ENCODE data around the gene TPPP. TPM values are rescaled to one million over a fixed set of nuclear protein-coding genes. Genes with fewer than 3 reads are reported as not detected.

TPPP gene
- polyA plus RNA-seq, 1 donor (not counting 4 experiments of a cell fraction or from before 2014, with no cell fraction given) = 0.88 TPM

DNA sequence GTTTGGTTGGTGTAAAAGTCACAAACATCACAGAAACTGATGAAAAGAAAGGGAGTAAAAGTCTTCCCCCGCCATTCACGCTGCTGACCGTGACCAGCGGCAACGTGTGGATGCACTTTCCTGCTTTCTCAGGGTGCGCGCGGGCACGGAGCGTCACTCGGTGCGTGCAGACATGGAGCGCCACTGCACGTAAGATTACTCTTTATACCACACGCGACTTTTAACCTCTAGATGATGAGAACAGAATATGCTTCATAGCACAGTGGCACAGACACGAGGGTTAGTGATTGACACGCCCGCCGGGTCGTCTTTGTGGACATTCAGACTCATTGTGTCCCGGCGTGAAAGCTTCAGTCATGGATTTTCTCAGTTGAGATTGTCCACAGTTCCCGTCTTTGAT, 65.3 kb downstream of the TPPP start:
- FAIRE-seq = no peak
- H3K79me2 ChIP-seq (ENCODE audit: control insufficient read depth, insufficient read depth, low read length) = no peaks in the 10 kb centered on the region
- dilution Hi-C loops (cut with MboI; ENCODE audit: extremely low pct_ligation_motif_present, low sequenced_read_pairs) = no loop called here

GRCh38 chr5:626850-627249, 66.3 kb downstream of the TPPP start:
- TF ChIP-seq, protein P1, sequence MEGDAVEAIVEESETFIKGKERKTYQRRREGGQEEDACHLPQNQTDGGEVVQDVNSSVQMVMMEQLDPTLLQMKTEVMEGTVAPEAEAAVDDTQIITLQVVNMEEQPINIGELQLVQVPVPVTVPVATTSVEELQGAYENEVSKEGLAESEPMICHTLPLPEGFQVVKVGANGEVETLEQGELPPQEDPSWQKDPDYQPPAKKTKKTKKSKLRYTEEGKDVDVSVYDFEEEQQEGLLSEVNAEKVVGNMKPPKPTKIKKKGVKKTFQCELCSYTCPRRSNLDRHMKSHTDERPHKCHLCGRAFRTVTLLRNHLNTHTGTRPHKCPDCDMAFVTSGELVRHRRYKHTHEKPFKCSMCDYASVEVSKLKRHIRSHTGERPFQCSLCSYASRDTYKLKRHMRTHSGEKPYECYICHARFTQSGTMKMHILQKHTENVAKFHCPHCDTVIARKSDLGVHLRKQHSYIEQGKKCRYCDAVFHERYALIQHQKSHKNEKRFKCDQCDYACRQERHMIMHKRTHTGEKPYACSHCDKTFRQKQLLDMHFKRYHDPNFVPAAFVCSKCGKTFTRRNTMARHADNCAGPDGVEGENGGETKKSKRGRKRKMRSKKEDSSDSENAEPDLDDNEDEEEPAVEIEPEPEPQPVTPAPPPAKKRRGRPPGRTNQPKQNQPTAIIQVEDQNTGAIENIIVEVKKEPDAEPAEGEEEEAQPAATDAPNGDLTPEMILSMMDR (optimal IDR thresholded peaks at IDR 0.05 in 1 of 3, IDR thresholded peaks at IDR 0.05 in 1 of 3, conservative IDR thresholded peaks at IDR 0.05 in 1 of 3; ENCODE audit: extremely low read depth in 1 of 3, insufficient read depth in 2 of 3, low read length in 3 of 3) = no peak
- no peak for TF ChIP-seq EZH2 (IDR thresholded peaks at IDR 0.05; ENCODE audit: low read length)
- Histone ChIP-seq H3K36me3 (ENCODE audit: control insufficient read depth in 2 of 2, extremely low read depth in 1 of 2, insufficient read depth in 2 of 2, low read length in 2 of 2) (peaks cover 9 to 16% of the 10 kb centered on the region in 2 experiments), H3K9me1 (ENCODE audit: control insufficient read depth, extremely low read depth, insufficient read depth, low read length) (no peaks in the 10 kb centered on the region), H3K9ac (ENCODE audit: control insufficient read depth, extremely low read depth, insufficient read depth, low read length) (no peak overlapping the region), H3K79me2 (ENCODE audit: control insufficient read depth, insufficient read depth, low read length) (no peaks in the 10 kb centered on the region), H3K27me3 (ENCODE audit: control insufficient read depth, extremely low read depth, insufficient read depth, low read length) (no peaks in the 10 kb centered on the region), H3K9me3 (ENCODE audit: control insufficient read depth, low read depth, low read length) (no peaks in the 10 kb centered on the region), H2AFZ (ENCODE audit: control insufficient read depth, low read length) (no peak overlapping the region), H4K20me1 (ENCODE audit: control insufficient read depth, extremely low read depth, insufficient read depth, low read length) (no peaks in the 10 kb centered on the region), H3K4me1 (ENCODE audit: control insufficient read depth, extremely low read depth, insufficient read depth, low read length) (no peaks in the 10 kb centered on the region), H3K4me2 (ENCODE audit: control insufficient read depth, extremely low read depth, insufficient read depth, low read depth, low read length) (no peak overlapping the region), H3K27ac (ENCODE audit: control insufficient read depth, insufficient read depth, low read length) (no peak overlapping the region), H3K4me3 (ENCODE audit: control insufficient read depth in 2 of 3, extremely low read depth in 1 of 3, insufficient read depth in 2 of 3, low read depth in 1 of 3, low read length in 3 of 3) (no peak overlapping the region)
- DNase-seq (ENCODE audit: low read depth, low spot score) (no peak), FAIRE-seq (no peak)
- dilution Hi-C loops (cut with MboI; ENCODE audit: extremely low pct_ligation_motif_present, low sequenced_read_pairs) = no loop called here

More for the DNA sequence above, 65.3 kb downstream of the TPPP start:
- DNase-seq (ENCODE audit: low read depth, low spot score) = no peak
- H3K27me3 ChIP-seq (ENCODE audit: control insufficient read depth, extremely low read depth, insufficient read depth, low read length) = no peaks in the 10 kb centered on the region
- no peaks in the 10 kb centered on the region for H3K4me1 ChIP-seq (ENCODE audit: control insufficient read depth, extremely low read depth, insufficient read depth, low read length)
- no peaks in the 10 kb centered on the region for H3K9me3 ChIP-seq (ENCODE audit: control insufficient read depth, low read depth, low read length)
- no peak overlapping the region for H3K27ac ChIP-seq (ENCODE audit: control insufficient read depth, insufficient read depth, low read length)
- no peaks in the 10 kb centered on the region for H3K9me1 ChIP-seq (ENCODE audit: control insufficient read depth, extremely low read depth, insufficient read depth, low read length)
- no peak overlapping the region for H2AFZ ChIP-seq (ENCODE audit: control insufficient read depth, low read length)
- TF ChIP-seq, protein P1 (optimal IDR thresholded peaks at IDR 0.05 in 1 of 3, IDR thresholded peaks at IDR 0.05 in 1 of 3, conservative IDR thresholded peaks at IDR 0.05 in 1 of 3; ENCODE audit: extremely low read depth in 1 of 3, insufficient read depth in 2 of 3, low read length in 3 of 3) = no peak
- no peak for TF ChIP-seq EZH2 (IDR thresholded peaks at IDR 0.05; ENCODE audit: low read length)
- H3K36me3 ChIP-seq (ENCODE audit: control insufficient read depth in 2 of 2, extremely low read depth in 1 of 2, insufficient read depth in 2 of 2, low read length in 2 of 2) = peaks cover 5 to 11% of the 10 kb centered on the region in 2 experiments
- no peak overlapping the region for H3K4me2 ChIP-seq (ENCODE audit: control insufficient read depth, extremely low read depth, insufficient read depth, low read depth, low read length)
- H3K4me3 ChIP-seq (ENCODE audit: control insufficient read depth in 2 of 3, extremely low read depth in 1 of 3, insufficient read depth in 2 of 3, low read depth in 1 of 3, low read length in 3 of 3) = no peak overlapping the region
- no peaks in the 10 kb centered on the region for H4K20me1 ChIP-seq (ENCODE audit: control insufficient read depth, extremely low read depth, insufficient read depth, low read length)
- H3K9ac ChIP-seq (ENCODE audit: control insufficient read depth, extremely low read depth, insufficient read depth, low read length) = no peak overlapping the region

All from keratinocyte (primary cell).